ENCODE measurements around the gene MLLT1.

- TF ChIP-seq CTCF (IDR thresholded peaks at IDR 0.05), result no peak
- TF ChIP-seq EZH2 (IDR thresholded peaks at IDR 0.05), result no peak
These were observed 45.8 kb downstream of the MLLT1 start for GRCh38 chr19:6233827-6234511.
